GM19452 (cell line): ENCODE results near the gene NPHP4.
"Not testable (repeated sequence)": the region's sequence is repeated elsewhere in the genome, so short reads cannot be mapped to it uniquely, and the experiment has no call there.

Experiments
- ATAC-seq: cut with Tn5 transposase; IDR thresholded peaks from one replicate; pipeline ENCODE4 v1.9.1; 2021; ENCODE audit not compliant: unreplicated experiment

The NPHP4 gene

GRCh38 chr1:5936621-5937372, 55.4 kb downstream of the NPHP4 start:
- ATAC-seq, result no peak

- no peak for ATAC-seq
Measured at GRCh38 chr1:5936126-5936525, 56.1 kb downstream of the NPHP4 start.

DNA sequence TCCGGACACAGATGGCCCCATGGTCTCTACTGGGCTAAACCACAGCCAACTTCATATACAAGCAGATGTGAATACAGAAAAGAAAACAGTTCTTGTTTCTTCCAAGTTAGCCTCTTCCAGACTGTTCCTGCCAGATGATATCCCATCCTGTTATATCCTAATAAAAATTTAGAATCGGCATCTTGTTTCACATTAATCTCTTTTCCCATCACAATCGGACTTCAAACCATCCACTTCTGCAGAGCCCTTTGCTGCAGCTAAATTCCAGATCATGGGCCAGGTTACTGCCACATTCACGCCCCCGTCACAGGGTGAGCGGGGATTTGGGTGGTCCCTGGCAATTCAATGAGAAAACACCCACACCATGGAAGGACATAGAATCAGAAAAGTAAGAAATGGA, 57.2 kb downstream of the NPHP4 start:
- no peak for ATAC-seq

DNA sequence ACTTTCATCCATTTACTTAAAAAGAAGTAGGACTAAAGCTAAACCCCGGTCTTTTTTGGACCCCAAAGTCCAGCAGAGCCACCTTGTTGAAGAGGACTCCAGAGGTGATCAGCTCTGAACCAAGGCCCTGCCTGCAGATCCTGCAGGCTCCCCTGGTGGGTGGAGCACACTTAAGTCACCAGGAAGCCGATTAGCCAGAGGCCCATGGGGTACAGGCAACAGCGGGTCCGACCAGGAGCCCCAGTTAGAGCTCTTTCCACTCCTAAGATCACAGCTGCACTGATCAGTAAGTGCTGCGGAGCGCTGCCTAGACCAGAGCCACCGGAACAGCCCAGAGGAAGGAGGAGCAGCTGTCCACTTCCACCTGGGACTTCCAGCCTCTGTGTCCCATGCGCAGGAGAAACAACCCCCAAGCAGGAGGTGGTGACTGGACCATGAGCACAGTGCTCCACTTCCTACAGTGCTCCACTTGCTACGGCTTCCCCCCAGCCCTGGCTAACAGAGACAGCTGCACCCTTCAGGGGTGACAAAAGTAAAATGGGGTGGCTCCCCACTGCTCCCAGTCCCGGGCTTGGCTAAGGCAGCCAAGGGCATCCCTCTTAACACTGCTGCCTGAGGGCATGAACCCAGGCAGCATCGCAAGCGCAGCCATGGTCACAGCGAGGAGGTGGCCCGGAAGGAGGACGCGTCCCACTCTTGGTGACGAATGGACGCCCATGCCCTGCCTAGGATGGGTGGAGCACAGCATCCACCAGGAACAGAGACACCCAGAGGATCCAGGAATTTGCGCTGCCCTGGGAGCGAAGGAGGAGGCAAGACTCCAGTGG, 58.0 kb downstream of the NPHP4 start:
- ATAC-seq, result no peak

GRCh38 chr1:5933676-5934057, 58.6 kb downstream of the NPHP4 start:
- ATAC-seq, result no peak

DNA sequence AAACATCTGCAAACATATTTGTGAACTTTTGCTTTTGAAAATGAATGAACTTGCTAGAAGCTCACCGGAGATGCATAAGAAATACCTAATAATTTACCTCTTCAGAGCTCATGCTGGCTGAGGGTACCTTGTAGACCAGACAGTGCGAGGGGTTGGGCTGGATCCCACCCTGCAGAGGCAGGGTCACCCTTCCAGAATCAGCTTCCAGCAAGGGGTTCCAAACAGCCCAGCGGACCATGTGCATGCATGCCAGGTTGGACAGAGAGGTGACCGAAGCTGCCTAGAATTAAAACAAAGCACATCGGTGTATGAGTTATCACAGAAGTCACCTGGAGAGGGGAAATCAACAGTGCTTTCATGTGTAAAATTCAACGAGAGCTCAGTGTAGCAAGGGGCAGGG, 59.2 kb downstream of the NPHP4 start:
- no peak for ATAC-seq

DNA sequence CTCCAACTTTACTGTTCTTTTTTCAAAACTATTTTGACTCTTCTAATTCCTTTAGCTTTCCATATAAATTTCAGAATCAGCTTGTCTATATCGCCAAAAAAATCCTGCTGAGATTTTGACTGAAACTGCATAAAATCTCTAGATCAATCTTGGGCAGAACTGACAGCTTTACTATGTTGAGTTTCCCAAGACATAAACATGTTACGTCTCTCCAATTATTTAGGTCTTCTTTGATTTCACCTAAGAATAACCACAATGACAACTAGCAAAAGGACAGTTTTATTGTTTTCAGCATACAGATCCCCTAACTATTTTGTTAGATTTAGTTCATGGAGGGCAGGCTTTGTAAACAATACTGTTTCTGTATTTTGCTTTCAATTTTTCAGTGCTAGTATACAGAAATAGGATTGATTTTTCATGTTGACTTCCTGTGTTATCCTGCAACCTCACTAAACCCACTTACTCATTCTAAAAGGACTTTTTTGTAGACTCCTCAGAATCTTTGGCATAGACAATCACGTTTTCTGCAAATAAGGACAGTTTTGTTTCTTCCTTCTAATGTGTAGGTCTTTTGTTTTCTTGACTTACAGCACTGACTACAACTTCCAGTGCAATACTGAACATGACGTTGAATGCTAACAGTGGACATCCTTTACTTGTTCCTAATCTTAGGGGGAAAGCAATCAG, 63.4 kb downstream of the NPHP4 start:
- no peak for ATAC-seq

GRCh38 chr1:5927506-5928370, 64.5 kb downstream of the NPHP4 start:
- no peak for ATAC-seq

GRCh38 chr1:5926686-5927435, 65.4 kb downstream of the NPHP4 start:
- no peak for ATAC-seq

DNA sequence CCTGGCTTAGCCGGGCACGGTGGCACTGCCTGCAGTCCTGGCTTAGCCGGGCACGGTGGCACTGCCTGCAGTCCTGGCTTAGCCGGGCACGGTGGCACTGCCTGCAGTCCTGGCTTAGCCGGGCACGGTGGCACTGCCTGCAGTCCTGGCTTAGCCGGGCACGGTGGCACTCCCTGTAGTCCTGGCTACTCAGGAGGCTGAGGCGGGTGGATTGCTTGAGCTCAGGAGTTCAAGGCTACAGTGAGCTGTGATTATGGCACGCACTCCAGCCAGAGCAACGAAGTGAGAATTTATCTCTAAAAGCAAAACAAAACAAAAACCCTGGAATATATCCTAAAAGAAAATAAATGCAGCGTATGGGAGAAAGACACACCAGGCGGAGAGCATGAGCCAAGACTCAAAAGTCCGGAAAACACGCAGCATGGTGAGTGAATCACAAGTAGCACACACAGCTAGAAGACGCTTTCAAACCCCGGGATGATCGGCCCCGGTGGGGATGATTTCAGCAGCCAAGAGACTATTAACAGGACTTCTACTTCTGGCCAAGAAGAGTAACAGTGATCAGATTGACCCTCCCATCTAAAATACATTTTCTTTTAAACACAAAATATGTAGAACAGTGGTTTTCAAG, 69.4 kb downstream of the NPHP4 start:
- not testable (repeated sequence) for ATAC-seq

DNA sequence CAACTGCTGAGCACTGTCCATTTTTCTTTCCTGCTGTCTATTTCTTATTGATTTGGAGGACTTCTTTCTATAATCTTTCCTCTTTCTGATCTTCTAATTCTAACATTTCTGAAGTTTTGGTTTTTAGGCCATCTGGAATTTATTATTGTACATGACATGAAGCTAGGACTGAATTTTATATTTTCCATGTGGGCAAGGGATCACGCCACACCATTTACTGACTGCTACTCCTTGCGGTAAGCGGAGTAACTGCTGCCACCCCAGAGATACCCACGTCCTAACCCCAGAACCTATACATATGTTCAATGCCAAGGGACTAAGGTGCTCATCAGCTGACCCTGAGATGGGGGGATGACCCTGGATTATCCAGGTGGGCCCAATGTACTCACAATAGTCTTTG, 70.6 kb downstream of the NPHP4 start:
- ATAC-seq, result no peak

DNA sequence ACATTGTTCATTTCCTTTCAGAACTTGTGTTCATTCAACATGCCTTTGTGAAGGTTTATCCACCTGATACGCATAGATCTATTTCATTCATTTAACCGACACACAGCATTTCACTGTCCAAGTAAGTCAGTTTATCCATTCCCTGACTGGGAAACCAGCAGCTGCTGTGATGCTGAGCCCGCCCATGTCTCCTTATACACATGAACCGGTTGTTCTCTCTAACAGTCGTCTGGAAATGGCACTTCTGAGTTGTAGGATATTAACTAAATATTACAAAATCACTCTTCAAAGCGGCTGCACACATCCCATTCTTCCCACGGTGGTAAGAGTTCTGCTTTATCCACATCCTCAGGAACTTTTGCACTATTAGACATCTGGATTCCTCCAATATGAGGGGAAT, 71.1 kb downstream of the NPHP4 start:
- ATAC-seq, result no peak

DNA sequence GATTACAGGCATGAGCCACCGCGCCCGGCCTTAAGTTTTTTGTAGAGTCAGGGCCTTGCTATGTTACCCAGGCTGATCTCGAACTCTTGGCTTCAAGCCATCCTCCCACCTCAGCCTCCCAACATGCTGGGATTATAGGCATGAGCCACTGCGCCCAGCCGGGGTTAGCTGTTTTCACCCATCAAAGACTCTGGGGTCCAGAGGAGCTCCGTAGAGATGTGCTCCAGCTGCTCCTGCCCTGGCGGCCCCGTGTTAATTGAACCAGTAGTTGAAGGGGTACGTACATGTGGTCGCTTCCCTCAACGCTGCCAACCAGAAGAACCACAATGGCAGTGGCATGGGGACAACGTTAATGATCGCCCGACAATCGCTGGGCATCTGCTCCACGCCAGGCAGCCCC, 72.0 kb downstream of the NPHP4 start:
- ATAC-seq, result no peak

DNA sequence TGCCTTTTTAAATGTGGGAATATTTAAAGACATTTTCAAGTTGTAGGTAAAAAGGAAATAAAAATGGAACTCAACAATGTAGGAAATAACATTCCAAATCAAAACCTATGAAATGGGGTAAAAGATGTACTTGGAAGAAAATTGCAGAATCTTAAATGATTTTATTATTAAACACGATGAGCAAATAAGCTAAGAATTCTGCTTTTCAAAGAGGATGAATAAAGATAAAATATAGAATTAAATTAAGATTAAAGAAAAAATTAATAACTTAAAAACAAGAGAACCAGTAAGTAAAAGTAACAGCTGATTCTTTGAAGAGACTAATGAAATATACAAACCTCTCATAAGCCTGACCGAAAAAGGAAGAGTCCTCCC, 74.0 kb downstream of the NPHP4 start:
- ATAC-seq, result no peak

DNA sequence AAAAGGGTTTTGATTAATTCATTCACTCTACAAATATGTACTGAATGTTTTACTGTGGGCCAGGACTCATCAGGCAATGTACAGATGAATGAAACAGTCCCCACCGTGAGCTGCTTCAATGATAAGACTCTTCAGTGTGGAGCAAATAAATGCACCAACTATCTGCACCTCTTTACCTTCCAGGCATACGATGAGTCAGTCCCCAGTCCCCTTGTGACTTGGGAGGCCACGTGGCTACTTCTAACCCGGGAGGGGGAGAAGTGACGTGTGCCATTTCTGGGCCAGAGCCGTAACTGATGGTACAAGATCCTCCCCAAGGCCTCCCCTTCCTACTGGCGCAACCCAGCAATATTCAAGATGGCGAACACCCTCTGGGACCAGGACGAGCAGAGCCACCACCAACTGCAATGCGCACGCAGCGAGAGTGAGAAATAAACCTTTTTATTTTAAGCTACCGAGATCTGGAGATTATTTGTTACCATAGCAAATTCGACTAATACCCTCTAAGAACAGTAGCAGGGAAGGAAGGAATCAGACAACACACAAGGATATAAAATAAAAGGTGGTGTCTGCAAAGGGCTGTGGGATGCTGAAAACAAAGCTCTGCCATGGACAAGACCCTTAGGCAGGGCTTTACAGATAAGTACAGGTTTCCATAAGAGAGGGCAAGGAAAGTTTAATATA, 74.5 kb downstream of the NPHP4 start:
- ATAC-seq, result no peak

- ATAC-seq, result no peak
Measured at GRCh38 chr1:5917281-5917590, 75.0 kb downstream of the NPHP4 start.

DNA sequence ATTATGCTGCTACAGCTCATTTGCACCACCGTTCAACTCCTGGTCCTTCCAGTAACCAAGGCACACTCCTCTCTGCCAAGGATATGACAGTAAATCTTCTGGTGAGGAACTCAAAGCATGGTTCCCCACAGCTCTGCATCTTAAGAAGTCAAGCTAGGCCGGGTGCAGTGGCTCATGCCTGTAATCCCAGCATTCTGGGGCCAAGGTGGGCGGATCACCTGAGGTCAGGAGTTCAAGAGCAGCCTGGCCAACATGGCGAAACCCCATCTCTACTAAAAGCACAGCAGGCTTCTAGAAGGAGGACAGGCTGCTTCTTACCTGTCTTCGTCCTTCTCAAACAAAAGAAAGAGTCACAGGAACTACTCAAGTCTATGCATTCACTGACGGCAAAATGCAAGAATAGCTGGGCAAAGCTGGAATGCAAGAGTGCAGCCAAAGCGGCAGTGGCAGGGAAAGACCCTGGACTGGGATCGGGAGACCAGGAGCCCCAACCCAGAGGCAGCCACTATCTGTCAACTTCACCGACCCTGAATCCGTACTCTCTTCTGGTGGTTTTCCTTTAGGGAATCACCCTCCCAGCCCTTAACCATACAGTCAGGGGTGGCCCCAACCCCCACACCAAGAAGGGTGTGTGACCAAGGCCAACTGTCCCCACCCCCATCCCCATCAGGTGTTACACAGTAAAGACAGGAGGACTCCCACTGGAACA, 75.5 kb downstream of the NPHP4 start:
- ATAC-seq, result no peak

- no peak for ATAC-seq
Measured at GRCh38 chr1:5915587-5916571, 76.3 kb downstream of the NPHP4 start.
